GM19193 (cell line): Measurements from ENCODE around the gene ENOPH1.
A peak's percentile ranks its signal among the peaks of the same experiment; 100 is the strongest.

Experiments
- POLR2A ChIP-seq: IDR thresholded peaks from 4 replicates; pipeline ENCODE4 v1.6.1; 2011; ENCODE audit not compliant: insufficient read depth, insufficient read length; ENCODE audit errors: extremely low read depth

The ENOPH1 gene

GRCh38 chr4:82423245-82424054 is 6.9 kb upstream of the ENOPH1 start:
- peak; percentile 28 for TF ChIP-seq POLR2A

DNA sequence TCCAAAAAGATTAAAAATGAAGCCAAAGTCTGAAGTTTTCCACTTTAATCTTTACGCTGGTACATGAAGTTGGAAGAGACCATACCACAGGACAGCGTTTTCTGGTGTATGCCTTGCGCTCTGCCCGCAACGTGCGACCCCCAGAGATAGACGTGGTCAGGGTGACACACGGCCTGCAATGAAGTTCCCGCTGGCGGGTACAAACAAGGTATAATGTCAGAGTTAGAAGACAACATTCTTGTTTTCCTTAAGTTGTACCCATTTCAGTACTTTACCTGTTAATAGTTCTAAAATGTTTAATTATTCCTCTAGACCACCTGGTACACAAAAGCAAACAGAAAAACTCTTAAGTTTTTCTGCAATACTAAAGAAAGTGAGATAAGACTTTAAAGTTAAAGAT is 4.9 kb upstream of the ENOPH1 start:
- no peak for TF ChIP-seq POLR2A

- no peak for TF ChIP-seq POLR2A
Observed at GRCh38 chr4:82428526-82428968, 1.8 kb upstream of the ENOPH1 start.

GRCh38 chr4:82428969-82429727 is 1.2 kb upstream of the ENOPH1 start:
- TF ChIP-seq POLR2A: peak; percentile 98

- no peak for TF ChIP-seq POLR2A
Observed at GRCh38 chr4:82429728-82430192, 630 bp upstream of the ENOPH1 start.

GRCh38 chr4:82430964-82431745 is 765 bp downstream of the ENOPH1 start:
- no peak for TF ChIP-seq POLR2A

DNA sequence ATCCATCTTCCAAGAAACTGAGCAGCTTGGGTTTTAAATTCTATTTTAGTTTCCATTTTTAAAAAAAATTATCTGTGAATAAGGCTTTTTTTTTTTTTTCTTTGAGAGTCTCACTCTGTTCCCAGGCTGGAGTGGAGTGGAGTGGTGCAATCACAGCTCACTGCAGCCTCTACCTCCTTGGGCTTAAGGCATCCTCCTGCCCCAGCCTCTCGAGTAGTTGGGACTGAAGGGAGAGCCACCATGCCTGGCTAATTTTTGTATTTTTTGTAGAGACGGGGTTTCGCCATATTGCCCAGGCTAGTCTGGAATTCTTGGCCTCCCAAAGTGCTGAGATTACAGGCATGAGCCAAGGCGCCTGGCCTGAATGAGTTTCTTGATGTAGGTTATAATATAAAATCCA is 1.4 kb downstream of the ENOPH1 start:
- TF ChIP-seq POLR2A: no peak

DNA sequence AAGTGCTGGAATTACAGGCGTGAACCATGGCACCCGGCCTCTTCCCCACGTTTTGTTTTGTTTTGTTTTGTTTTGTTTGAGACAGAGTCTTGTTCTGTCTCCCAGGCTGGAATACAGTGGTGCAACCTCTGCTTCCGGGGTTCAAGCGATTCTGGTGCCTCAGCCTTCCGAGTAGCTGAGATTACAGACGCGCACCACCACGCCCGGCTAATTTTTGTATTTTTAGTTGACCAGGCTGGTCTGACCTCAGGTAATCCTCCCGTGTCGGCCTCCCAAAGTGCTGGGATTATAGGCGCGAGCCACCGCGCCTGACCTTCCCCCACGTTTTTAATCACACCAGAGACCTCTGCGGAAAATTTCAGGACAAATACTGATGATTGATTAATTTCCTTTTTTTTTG is 2.2 kb downstream of the ENOPH1 start:
- TF ChIP-seq POLR2A: no peak

- no peak for TF ChIP-seq POLR2A
Observed at GRCh38 chr4:82433791-82434190, 3.4 kb downstream of the ENOPH1 start.

- TF ChIP-seq POLR2A: no peak
Observed at GRCh38 chr4:82434949-82435348, 4.6 kb downstream of the ENOPH1 start.

DNA sequence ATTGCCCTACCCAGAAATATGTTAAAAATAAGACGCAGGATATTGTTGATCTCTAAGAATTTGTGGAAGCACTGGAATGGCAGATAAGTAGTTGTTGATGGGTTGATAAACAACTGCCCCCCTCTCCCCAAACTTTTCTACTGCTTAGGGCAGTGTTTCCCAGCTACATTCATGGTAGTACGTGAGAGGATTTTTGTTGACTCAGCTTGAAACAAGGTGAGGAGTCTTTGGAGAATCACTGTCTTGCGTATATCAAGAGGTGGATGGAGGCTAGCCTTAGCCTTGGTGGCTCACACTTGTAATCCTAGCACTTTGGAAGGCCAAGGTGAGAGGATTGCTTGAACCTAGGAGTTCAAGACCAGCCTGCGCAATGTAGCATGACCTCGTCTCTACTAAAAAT is 5.7 kb downstream of the ENOPH1 start:
- no peak for TF ChIP-seq POLR2A

- TF ChIP-seq POLR2A: no peak
Observed at GRCh38 chr4:82436780-82437179, 6.4 kb downstream of the ENOPH1 start.

DNA sequence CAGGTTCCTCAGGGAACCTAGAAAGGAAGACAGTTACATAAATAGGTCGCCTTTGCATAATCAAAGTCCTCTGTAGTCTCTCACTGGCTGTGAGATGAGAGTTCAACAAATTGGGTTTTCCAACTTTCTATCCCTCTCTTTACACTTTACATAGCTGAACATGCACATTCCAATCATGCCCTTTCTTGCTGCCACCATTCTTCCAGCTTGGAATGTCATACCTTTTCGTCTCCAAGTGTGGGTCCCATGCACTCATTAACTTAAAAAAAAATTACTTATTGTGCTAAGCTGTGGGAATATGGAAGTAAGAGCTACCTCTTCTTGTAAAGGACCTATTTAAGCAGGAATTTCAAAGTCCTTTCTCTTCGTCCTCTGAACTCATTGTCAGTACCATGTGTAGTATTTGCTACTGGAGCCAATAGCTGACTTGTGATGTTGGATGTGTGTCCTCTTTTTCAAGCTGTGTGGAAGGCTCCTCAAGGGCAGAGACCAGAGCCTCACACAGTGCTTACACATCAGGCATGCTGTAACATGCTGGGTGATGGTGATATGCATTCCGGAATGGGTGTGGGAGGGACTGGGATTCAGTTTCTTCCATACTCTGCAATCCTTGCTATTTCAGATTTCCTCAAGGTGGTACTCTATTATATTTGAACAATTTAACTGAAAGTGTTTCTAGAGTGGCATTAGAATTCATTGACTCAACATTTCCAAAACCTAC is 7.1 kb downstream of the ENOPH1 start:
- TF ChIP-seq POLR2A: no peak

- no peak for TF ChIP-seq POLR2A
Observed at GRCh38 chr4:82439088-82439487, 8.7 kb downstream of the ENOPH1 start.
